WTC11 (cell line): ENCODE results near the gene ANKRD18B. TPM values are rescaled to one million over a fixed set of nuclear protein-coding genes. Genes with fewer than 3 reads are reported as not detected.
"Not testable (repeated sequence)": the region's sequence is repeated elsewhere in the genome, so short reads cannot be mapped to it uniquely, and the experiment has no call there.

Source experiments
- ATAC-seq: fragments of 200-7000 bp; cut with Tn5 transposase; 2 replicates; pipeline ENCODE4 v1.10.0; 2021; ENCODE audit warnings: mild to moderate bottlenecking, moderate library complexity
- CTCF ChIA-PET: fragments of 300-600 bp; sonication (Branson Sonifier 250); formaldehyde crosslinking; loops from one replicate; lab custom pipeline; 2021; ENCODE audit warnings: antibody characterized with exemption; lab: Charles Lee
- POLR2A ChIA-PET: fragments of 350-600 bp; sonication (Branson Sonifier 250); formaldehyde crosslinking; loops from one replicate; lab custom pipeline; 2021; ENCODE audit warnings: antibody characterized with exemption; lab: Charles Lee
- DNase-seq: peaks from one replicate; pipeline ENCODE4 v3.0.0; 2021; ENCODE audit warnings: low spot score
- H3K27ac Mint-ChIP-seq: 2 replicates; pipeline ENCODE4 v1.8.0; 2021; ENCODE audit warnings: mixed read lengths
- H3K27me3 Mint-ChIP-seq: 2 replicates; pipeline ENCODE4 v1.8.0; 2021; ENCODE audit warnings: low read depth, mild to moderate bottlenecking, moderate library complexity, mixed read lengths
- H3K36me3 Mint-ChIP-seq: 2 replicates; pipeline ENCODE4 v1.8.0; 2021; ENCODE audit warnings: mixed read lengths
- H3K4me1 Mint-ChIP-seq: 2 replicates; pipeline ENCODE4 v1.8.0; 2022; ENCODE audit warnings: mixed read lengths
- H3K4me3 Mint-ChIP-seq: 2 replicates; pipeline ENCODE4 v1.8.0; 2021; ENCODE audit warnings: mild to moderate bottlenecking, moderate library complexity, mixed read lengths
- H3K9me3 Mint-ChIP-seq: 2 replicates; pipeline ENCODE4 v1.8.0; 2021; ENCODE audit warnings: mixed read lengths
- ATF3 ChIP-seq: sonication (generic); formaldehyde crosslinking; conservative IDR thresholded peaks from 2 replicates; pipeline ENCODE4 v1.8.1; 2022; ENCODE audit warnings: mild to moderate bottlenecking, missing genetic modification reagents
- ESRRA ChIP-seq: sonication (generic); formaldehyde crosslinking; IDR thresholded peaks from 2 replicates; pipeline ENCODE4 v1.8.1; 2022; ENCODE audit warnings: mild to moderate bottlenecking, missing genetic modification reagents, borderline replicate concordance
- GABPB1 ChIP-seq: sonication (generic); formaldehyde crosslinking; IDR thresholded peaks from 2 replicates; pipeline ENCODE4 v1.8.1; 2023; ENCODE audit warnings: mild to moderate bottlenecking, missing genetic modification reagents
- GTF2I ChIP-seq: fragments of 250-450 bp; sonication (Bioruptor Pico); conservative IDR thresholded peaks from 2 replicates; pipeline ENCODE4 v1.4.0; 2021; ENCODE audit warnings: mild to moderate bottlenecking
- HMGXB4 ChIP-seq: sonication (generic); formaldehyde crosslinking; IDR thresholded peaks from 2 replicates; pipeline ENCODE4 v1.8.1; 2023; ENCODE audit warnings: mild to moderate bottlenecking, moderate library complexity, missing genetic modification reagents
- IRF2 ChIP-seq: sonication (generic); formaldehyde crosslinking; IDR thresholded peaks from 2 replicates; pipeline ENCODE4 v1.8.0; 2022; ENCODE audit warnings: low read depth, missing genetic modification reagents, borderline replicate concordance
- JAZF1 ChIP-seq: fragments of 250-450 bp; sonication (Bioruptor Pico); IDR thresholded peaks from 2 replicates; pipeline ENCODE4 v1.9.0; 2021; ENCODE audit warnings: moderate library complexity, mild to moderate bottlenecking, inconsistent platforms
- NR1H2 ChIP-seq: sonication (generic); formaldehyde crosslinking; IDR thresholded peaks from 2 replicates; pipeline ENCODE4 v1.9.0; 2021; ENCODE audit warnings: mild to moderate bottlenecking, moderate library complexity, missing genetic modification reagents
- RELA ChIP-seq: sonication (generic); formaldehyde crosslinking; IDR thresholded peaks from 2 replicates; pipeline ENCODE4 v1.8.1; 2022; ENCODE audit warnings: missing genetic modification reagents, mild to moderate bottlenecking, borderline replicate concordance
- STAT6 ChIP-seq: sonication (generic); formaldehyde crosslinking; conservative IDR thresholded peaks from 2 replicates; pipeline ENCODE4 v1.8.1; 2023; ENCODE audit warnings: mild to moderate bottlenecking, low read depth, missing genetic modification reagents, moderate library complexity
- TEAD4 ChIP-seq: sonication (generic); formaldehyde crosslinking; IDR thresholded peaks from 2 replicates; pipeline ENCODE4 v1.8.0; 2022; ENCODE audit warnings: mild to moderate bottlenecking, missing genetic modification reagents
- ZBTB21 ChIP-seq: sonication (generic); formaldehyde crosslinking; IDR thresholded peaks from 2 replicates; pipeline ENCODE4 v1.8.1; 2023; ENCODE audit warnings: mild to moderate bottlenecking, missing genetic modification reagents, borderline replicate concordance
- ZMAT4 ChIP-seq: fragments of 250-450 bp; sonication (Bioruptor Pico); IDR thresholded peaks from 2 replicates; pipeline ENCODE4 v1.9.0; 2021; ENCODE audit warnings: mild to moderate bottlenecking
- ZNF232 ChIP-seq: sonication (generic); formaldehyde crosslinking; IDR thresholded peaks from 2 replicates; pipeline ENCODE4 v1.8.0; 2022; ENCODE audit warnings: mild to moderate bottlenecking, missing genetic modification reagents
- ZNF423 ChIP-seq: fragments of 250-450 bp; sonication (Bioruptor Pico); IDR thresholded peaks from 2 replicates; pipeline ENCODE4 v2.1.2; 2022; ENCODE audit warnings: mild to moderate bottlenecking, moderate library complexity
- total RNA-seq: library from RNA; stranded (reverse); gene quantifications from 3 replicates; pipeline ENCODE4 v1.2.3, GENCODE V29; 2021

The ANKRD18B gene
- total RNA-seq, 1 experiment from 2014 or later = 11.0 TPM

GRCh38 chr9:33598796-33599379, 74.8 kb downstream of the ANKRD18B start:
- ATAC-seq = peak; percentile 63
- H3K4me3 Mint-ChIP-seq, H3K4me1 Mint-ChIP-seq, POLR2A ChIA-PET, H3K27me3 Mint-ChIP-seq, H3K9me3 Mint-ChIP-seq: not testable (repeated sequence)
- Mint-ChIP-seq H3K27ac (peak overlapping the region; percentile 18; the same call in 1 of the 2 replicates), H3K36me3 (peaks cover 10% of the 10 kb centered on the region)
- CTCF ChIA-PET = interaction anchor here (0.7 to 0.8 kb wide), 2 partner anchors 36 to 125 kb away, joined by 3 read pairs; partner anchors contain the start of gene NOL6
- DNase-seq = peak; percentile 54

GRCh38 chr9:33600911-33601310, 76.9 kb downstream of the ANKRD18B start:
- H3K9me3 Mint-ChIP-seq, CTCF ChIA-PET, H3K4me3 Mint-ChIP-seq, H3K27me3 Mint-ChIP-seq, H3K4me1 Mint-ChIP-seq, ATAC-seq, POLR2A ChIA-PET, H3K27ac Mint-ChIP-seq, DNase-seq: not testable (repeated sequence)
- H3K36me3 Mint-ChIP-seq = peaks cover 10% of the 10 kb centered on the region

- H3K9me3 Mint-ChIP-seq = peaks cover 19% of the 10 kb centered on the region
- peaks cover 10% of the 10 kb centered on the region for H3K36me3 Mint-ChIP-seq
- H3K27ac Mint-ChIP-seq, H3K4me1 Mint-ChIP-seq, H3K27me3 Mint-ChIP-seq, POLR2A ChIA-PET, H3K4me3 Mint-ChIP-seq, DNase-seq: not testable (repeated sequence)
- ATAC-seq = peak; percentile 87
- CTCF ChIA-PET = interaction anchor here (1.0 to 1.9 kb wide), 6 partner anchors 17 to 157 kb away, joined by 3 to 12 read pairs (median 6); partner anchors contain the start of genes ANKRD18B, AQP3 and NOL6
Measured at GRCh38 chr9:33604249-33604648, 80.2 kb downstream of the ANKRD18B start.

- POLR2A ChIA-PET, ATAC-seq, H3K4me3 Mint-ChIP-seq, DNase-seq, H3K27ac Mint-ChIP-seq, H3K27me3 Mint-ChIP-seq, H3K4me1 Mint-ChIP-seq: not testable (repeated sequence)
- CTCF ChIA-PET = interaction anchor here (1.0 kb wide), 1 partner anchor 131 kb away, joined by 4 read pairs; the partner anchor contains the start of gene NOL6
- H3K9me3 Mint-ChIP-seq = peaks cover 19% of the 10 kb centered on the region
- peaks cover 10% of the 10 kb centered on the region for H3K36me3 Mint-ChIP-seq
Measured at GRCh38 chr9:33604936-33605335, 80.9 kb downstream of the ANKRD18B start.

GRCh38 chr9:33611358-33611757, 87.3 kb downstream of the ANKRD18B start:
- Mint-ChIP-seq H3K27me3 (no peaks in the 10 kb centered on the region; the same call in none of the 2 replicates), H3K4me1 (no peaks in the 10 kb centered on the region), H3K36me3 (peaks cover 3% of the 10 kb centered on the region; the same call in 1 of the 2 replicates), H3K27ac (no peak overlapping the region)
- CTCF ChIA-PET = interaction anchor here (2.6 kb wide), 1 partner anchor 13 kb away, joined by 10 read pairs; no protein-coding TSS in a partner anchor
- DNase-seq = no peak
- no peak for TF ChIP-seq ESRRA (CRISPR knock-in tag)
- TF ChIP-seq NR1H2 (CRISPR knock-in tag) = no peak
- TF ChIP-seq TEAD4 (CRISPR knock-in tag) = no peak
- no peak for TF ChIP-seq GABPB1 (CRISPR knock-in tag)
- TF ChIP-seq ZMAT4 (CRISPR knock-in tag) = no peak
- TF ChIP-seq GTF2I (CRISPR knock-in tag) = no peak
- TF ChIP-seq HMGXB4 (CRISPR knock-in tag) = no peak
- no peak for TF ChIP-seq ZBTB21 (CRISPR knock-in tag)
- no peak for TF ChIP-seq ZNF232 (CRISPR knock-in tag)
- no peak for TF ChIP-seq JAZF1 (CRISPR knock-in tag)
- TF ChIP-seq STAT6 (CRISPR knock-in tag) = no peak
- no peak for TF ChIP-seq RELA
- TF ChIP-seq IRF2 (CRISPR knock-in tag) = no peak
- TF ChIP-seq ZNF423 (CRISPR knock-in tag) = no peak
- no peak for TF ChIP-seq ATF3
- TF ChIP-seq, all 79 proteins: peak for 0
- peaks cover 31% of the 10 kb centered on the region for H3K9me3 Mint-ChIP-seq
- H3K4me3 Mint-ChIP-seq = no peak overlapping the region
- POLR2A ChIA-PET = no interaction called here
- ATAC-seq = no peak

- H3K36me3 Mint-ChIP-seq, H3K27ac Mint-ChIP-seq, DNase-seq, POLR2A ChIA-PET, H3K4me1 Mint-ChIP-seq, H3K27me3 Mint-ChIP-seq, ATAC-seq, H3K4me3 Mint-ChIP-seq: not testable (repeated sequence)
- peaks cover 31% of the 10 kb centered on the region for H3K9me3 Mint-ChIP-seq
- CTCF ChIA-PET = interaction anchor here (2.6 kb wide), 1 partner anchor 12 kb away, joined by 10 read pairs; no protein-coding TSS in a partner anchor
Measured at GRCh38 chr9:33612410-33612809, 88.4 kb downstream of the ANKRD18B start.
